SU-DHL-6 (cell line): ENCODE results near the gene SRPRB.

ENCODE experiments used
- H2AFZ ChIP-seq: fragments of 200-600 bp; sonication (generic); 2 replicates; pipeline ENCODE4 v1.6.1; 2014; ENCODE audit warnings: low read depth, mild to moderate bottlenecking, moderate library complexity, mixed read lengths, antibody characterized with exemption, low read length; ENCODE audit not compliant: severe bottlenecking
- H3F3A ChIP-seq: fragments of 200-600 bp; shearing (Covaris generic); 2 replicates; pipeline ENCODE4 v1.6.0; 2016; ENCODE audit warnings: antibody characterized with exemption, mild to moderate bottlenecking; ENCODE audit not compliant: insufficient read depth
- H3K27ac ChIP-seq: fragments of 200-600 bp; sonication (generic); 2 replicates; pipeline ENCODE4 v1.5.1; 2016; ENCODE audit warnings: low read depth, mild to moderate bottlenecking, low read length, moderate library complexity, mixed read lengths
- H3K27me3 ChIP-seq: fragments of 200-600 bp; sonication (generic), shearing (Covaris generic); 2 replicates; pipeline ENCODE4 v1.6.0; 2014; ENCODE audit warnings: mild to moderate bottlenecking, low read length
- H3K36me3 ChIP-seq: fragments of 200-600 bp; sonication (generic); 2 replicates; pipeline ENCODE4 v1.6.1; 2014; ENCODE audit warnings: mild to moderate bottlenecking, low read length, mixed read lengths
- H3K4me2 ChIP-seq: fragments of 300-600, 200-600 bp; shearing (Covaris generic), sonication (generic); 2 replicates; pipeline ENCODE4 v1.6.0; 2014; ENCODE audit warnings: low read length, low read depth, mild to moderate bottlenecking; ENCODE audit not compliant: poor library complexity, severe bottlenecking
- H3K4me3 ChIP-seq: fragments of 200-600 bp; sonication (generic); 2 replicates; pipeline ENCODE4 v1.5.1; 2014; ENCODE audit warnings: antibody characterized with exemption, low read length, mild to moderate bottlenecking, mixed read lengths; ENCODE audit not compliant: insufficient read depth, poor library complexity, severe bottlenecking
- H3K79me2 ChIP-seq: fragments of 200-600 bp; sonication (generic); 2 replicates; pipeline ENCODE4 v1.6.1; 2014; ENCODE audit warnings: mild to moderate bottlenecking, low read length, moderate library complexity; ENCODE audit not compliant: insufficient read depth
- H3K9ac ChIP-seq: fragments of 200-600 bp; sonication (generic); 2 replicates; pipeline ENCODE4 v1.7.0; 2014; ENCODE audit warnings: mild to moderate bottlenecking, low read length
- H3K9me2 ChIP-seq: fragments of 200-600 bp; sonication (generic); replicated peaks from 2 replicates; pipeline ENCODE4 v1.6.1; 2014; ENCODE audit warnings: low read length; ENCODE audit not compliant: insufficient read depth
- H3K9me3 ChIP-seq: fragments of 200-600 bp; sonication (generic); 2 replicates; pipeline ENCODE4 v1.6.1; 2014; ENCODE audit warnings: low read length, mixed read lengths; ENCODE audit not compliant: insufficient read depth
- H4K20me1 ChIP-seq: fragments of 200-600 bp; sonication (generic); 2 replicates; pipeline ENCODE4 v1.6.1; 2014; ENCODE audit warnings: low read depth, mild to moderate bottlenecking, antibody characterized with exemption, low read length, moderate library complexity, mixed read lengths
- EZH2phosphoT487 ChIP-seq: fragments of 200-600 bp; sonication (generic), shearing (Covaris generic); conservative IDR thresholded peaks from 2 replicates; pipeline ENCODE4 v1.6.1; 2018; ENCODE audit warnings: mild to moderate bottlenecking, antibody characterized with exemption, low read length, moderate library complexity, mixed read lengths
- TF ChIP-seq, protein P1 (sequence below): fragments of 200-600 bp; sonication (generic); IDR thresholded peaks from one replicate; pipeline ENCODE4 v1.5.1; 2017; ENCODE audit warnings: antibody characterized with exemption, mild to moderate bottlenecking, low read length, moderate library complexity; ENCODE audit not compliant: insufficient read depth, poor library complexity, severe bottlenecking

The SRPRB gene

DNA sequence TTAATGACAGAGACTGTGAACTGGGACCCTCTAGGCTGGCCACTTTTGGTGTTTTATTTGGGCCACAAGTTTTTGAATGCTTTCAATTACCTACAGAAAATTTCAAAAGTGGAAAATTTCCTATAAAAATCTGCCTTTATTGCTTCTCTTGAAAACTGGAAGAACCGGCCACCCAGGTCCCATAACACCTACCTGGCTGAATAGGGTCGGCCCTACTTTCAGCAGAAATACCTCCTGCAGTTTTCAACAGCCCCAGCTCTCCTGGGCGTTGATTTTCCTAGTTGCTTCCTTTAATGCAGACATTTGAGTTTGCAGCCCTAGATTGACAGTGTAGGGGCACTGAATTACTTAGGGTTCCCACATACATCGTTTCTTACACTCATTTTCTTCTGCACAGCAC is 719 bp upstream of the SRPRB start:
- Histone ChIP-seq H4K20me1 (no peaks in the 10 kb centered on the region), H3K79me2 (peaks cover 24% of the 10 kb centered on the region), H3K4me3 (peak overlapping the region; percentile 91), H3K9ac (peak overlapping the region; percentile 76), H3K9me3 (no peaks in the 10 kb centered on the region), H3K27ac (no peak overlapping the region), H3K4me2 (peak overlapping the region; percentile 77), H3F3A (no peaks in the 10 kb centered on the region), H3K9me2 (no peaks in the 10 kb centered on the region), H3K27me3 (no peaks in the 10 kb centered on the region), H2AFZ (peak overlapping the region; percentile 100), H3K36me3 (peaks cover 15% of the 10 kb centered on the region; the same call in 1 of the 2 replicates)
- TF ChIP-seq, protein P1, sequence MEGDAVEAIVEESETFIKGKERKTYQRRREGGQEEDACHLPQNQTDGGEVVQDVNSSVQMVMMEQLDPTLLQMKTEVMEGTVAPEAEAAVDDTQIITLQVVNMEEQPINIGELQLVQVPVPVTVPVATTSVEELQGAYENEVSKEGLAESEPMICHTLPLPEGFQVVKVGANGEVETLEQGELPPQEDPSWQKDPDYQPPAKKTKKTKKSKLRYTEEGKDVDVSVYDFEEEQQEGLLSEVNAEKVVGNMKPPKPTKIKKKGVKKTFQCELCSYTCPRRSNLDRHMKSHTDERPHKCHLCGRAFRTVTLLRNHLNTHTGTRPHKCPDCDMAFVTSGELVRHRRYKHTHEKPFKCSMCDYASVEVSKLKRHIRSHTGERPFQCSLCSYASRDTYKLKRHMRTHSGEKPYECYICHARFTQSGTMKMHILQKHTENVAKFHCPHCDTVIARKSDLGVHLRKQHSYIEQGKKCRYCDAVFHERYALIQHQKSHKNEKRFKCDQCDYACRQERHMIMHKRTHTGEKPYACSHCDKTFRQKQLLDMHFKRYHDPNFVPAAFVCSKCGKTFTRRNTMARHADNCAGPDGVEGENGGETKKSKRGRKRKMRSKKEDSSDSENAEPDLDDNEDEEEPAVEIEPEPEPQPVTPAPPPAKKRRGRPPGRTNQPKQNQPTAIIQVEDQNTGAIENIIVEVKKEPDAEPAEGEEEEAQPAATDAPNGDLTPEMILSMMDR: no peak
- TF ChIP-seq EZH2phosphoT487: no peak

DNA sequence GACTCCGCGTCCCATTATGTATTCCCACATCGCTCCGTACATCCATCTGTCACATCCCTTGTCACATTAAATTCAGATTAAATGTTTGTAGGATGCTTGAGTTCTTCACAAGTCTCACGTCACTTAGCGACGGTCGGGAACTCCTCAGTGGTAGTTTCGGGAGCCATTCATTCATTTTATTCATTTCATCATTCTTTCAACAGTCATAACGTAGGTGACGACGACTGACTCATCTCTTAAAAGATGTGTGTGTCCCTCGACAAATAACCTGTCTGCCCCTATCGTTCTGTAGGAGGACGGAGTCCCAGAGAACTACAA is 272 bp upstream of the SRPRB start:
- peaks cover 19% of the 10 kb centered on the region; the same call in 1 of the 2 replicates for H3K36me3 ChIP-seq
- H3K4me2 ChIP-seq: peak overlapping the region; percentile 77
- no peaks in the 10 kb centered on the region for H3K9me3 ChIP-seq
- H3K9me2 ChIP-seq: no peaks in the 10 kb centered on the region
- no peaks in the 10 kb centered on the region for H4K20me1 ChIP-seq
- peaks cover 24% of the 10 kb centered on the region for H3K79me2 ChIP-seq
- TF ChIP-seq, protein P1: no peak
- TF ChIP-seq EZH2phosphoT487: no peak
- H2AFZ ChIP-seq: peak overlapping the region; percentile 100
- H3K27me3 ChIP-seq: no peaks in the 10 kb centered on the region
- peak overlapping the region; percentile 91 for H3K4me3 ChIP-seq
- H3K9ac ChIP-seq: peak overlapping the region; percentile 76
- no peak overlapping the region for H3K27ac ChIP-seq
- no peaks in the 10 kb centered on the region for H3F3A ChIP-seq

DNA sequence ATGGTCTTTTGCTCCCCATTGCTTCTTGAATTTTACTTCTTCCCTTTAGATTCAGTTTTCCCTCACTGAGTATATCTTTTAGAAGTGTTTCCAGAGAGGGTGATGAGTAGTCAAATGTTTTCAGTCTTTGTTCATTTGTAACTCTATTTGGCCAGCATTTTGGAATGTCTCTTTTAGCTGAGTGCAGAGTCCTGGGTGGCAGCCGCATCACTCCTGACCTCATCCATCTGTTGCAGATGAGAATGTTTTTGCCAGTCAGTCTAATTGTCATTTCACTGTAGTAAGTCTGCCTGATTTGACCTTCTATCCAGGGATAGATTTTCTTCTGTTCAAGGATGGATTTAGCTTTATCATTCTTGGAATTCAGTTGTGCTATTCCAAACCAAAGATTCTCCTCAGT is 7.3 kb downstream of the SRPRB start:
- no peaks in the 10 kb centered on the region for H3K9me3 ChIP-seq
- TF ChIP-seq EZH2phosphoT487: no peak
- TF ChIP-seq, protein P1: no peak
- peaks cover 67% of the 10 kb centered on the region for H3K36me3 ChIP-seq
- peaks cover 6% of the 10 kb centered on the region for H3K79me2 ChIP-seq
- H3K9me2 ChIP-seq: no peaks in the 10 kb centered on the region
- H4K20me1 ChIP-seq: no peaks in the 10 kb centered on the region
- H3K27me3 ChIP-seq: no peaks in the 10 kb centered on the region
- H2AFZ ChIP-seq: no peak overlapping the region
- no peak overlapping the region for H3K9ac ChIP-seq
- no peak overlapping the region for H3K4me2 ChIP-seq
- no peak overlapping the region for H3K4me3 ChIP-seq
- H3F3A ChIP-seq: peaks cover 10% of the 10 kb centered on the region; the same call in 1 of the 2 replicates
- H3K27ac ChIP-seq: no peak overlapping the region
